Measurements from ENCODE around the gene LEPROT. TPM values are rescaled to one million over a fixed set of nuclear protein-coding genes. Genes with fewer than 3 reads are reported as not detected.
"Not testable (repeated sequence)": the region's sequence is repeated elsewhere in the genome, so short reads cannot be mapped to it uniquely, and the experiment has no call there.

The LEPROT gene
- total and polyA plus RNA-seq, 2 of the 8 experiments (the other 6 are each of a cell fraction or from before 2014, with no cell fraction given): 25.7 to 27.2 TPM

- H4K91ac ChIP-seq (replicated peaks; ENCODE audit: insufficient read length, low read length); H3K18ac ChIP-seq (ENCODE audit: extremely low read depth, low read length); H2AK5ac ChIP-seq (ENCODE audit: low read depth, low read length); H2BK15ac ChIP-seq (ENCODE audit: low read length); H4K5ac ChIP-seq (ENCODE audit: insufficient read length, low read depth, low read length); POLR2A ChIA-PET (ENCODE audit: partially characterized antibody); H3K14ac ChIP-seq (ENCODE audit: insufficient read length); FAIRE-seq; H2BK5ac ChIP-seq (ENCODE audit: low read depth, low read length); H3K23ac ChIP-seq (ENCODE audit: insufficient read length); H3K23me2 ChIP-seq (ENCODE audit: low read depth, low read length); H3K27me3 ChIP-seq (replicated peaks in 1 of 4; ENCODE audit: control insufficient read depth in 3 of 4, extremely low read depth in 1 of 4, insufficient read depth in 3 of 4, low read length in 3 of 4); DNase-seq (ENCODE audit: low read depth in 1 of 2, low spot score in 2 of 2); H3K36me3 ChIP-seq (ENCODE audit: control insufficient read depth in 2 of 4, insufficient read depth in 4 of 4, low read length in 3 of 4); H2AFZ ChIP-seq (ENCODE audit: low read length); H3K27ac ChIP-seq (ENCODE audit: low read depth, low read length); H3K4me1 ChIP-seq (replicated peaks in 1 of 4; ENCODE audit: control insufficient read depth in 3 of 4, insufficient read depth in 4 of 4, low read length in 3 of 4); H3K79me1 ChIP-seq (ENCODE audit: low read depth, low read length); H2BK20ac ChIP-seq (ENCODE audit: low read length); H3K9ac ChIP-seq (replicated peaks in 1 of 4; ENCODE audit: extremely low read depth in 1 of 4, low read depth in 3 of 4, low read length in 3 of 4); H4K8ac ChIP-seq (ENCODE audit: extremely low read depth, insufficient read depth, low read length); H3K9me3 ChIP-seq (ENCODE audit: insufficient read depth in 2 of 2, low read depth in 1 of 2, low read length in 1 of 2); H2BK120ac ChIP-seq (replicated peaks; ENCODE audit: low read depth, low read length); H3K4me3 ChIP-seq (ENCODE audit: extremely low read depth in 1 of 4, insufficient read depth in 2 of 4, low read depth in 3 of 4, low read length in 4 of 4); H3K4ac ChIP-seq (replicated peaks; ENCODE audit: insufficient read length, low read depth, low read length); H3K56ac ChIP-seq (replicated peaks; ENCODE audit: insufficient read length, low read depth, low read length); H4K20me1 ChIP-seq (replicated peaks in 1 of 2; ENCODE audit: control insufficient read depth in 1 of 2, insufficient read depth in 2 of 2, low read length in 2 of 2); H2BK12ac ChIP-seq (ENCODE audit: low read depth, low read length); H3K79me2 ChIP-seq (ENCODE audit: control insufficient read depth in 1 of 2, insufficient read depth in 2 of 2, low read length in 2 of 2); H3K4me2 ChIP-seq (ENCODE audit: insufficient read depth in 1 of 2, low read depth in 2 of 2, low read length in 2 of 2): not testable (repeated sequence)
- WGBS, 2 experiments (ENCODE audit: extremely low coverage in 1 of 2, insufficient coverage in 1 of 2, insufficient read length in 1 of 2, insufficient replicate concordance in 2 of 2, low coverage in 1 of 2, low lambda C conversion rate in 2 of 2, missing lambda C conversion rate in 1 of 2): 100% methylated on average over 1 of the region's 1 CpG; no CpG with 5 or more reads in 1 of the 2 experiments
- CTCF ChIA-PET (ENCODE audit: partially characterized antibody): interaction anchor here (1.8 kb wide), 1 partner anchor 222 kb away, joined by 3 read pairs; no protein-coding TSS in a partner anchor
These were observed 45.4 kb downstream of the LEPROT start for GRCh38 chr1:65465837-65466236.

Data from H1 (cell line).